ENCODE measurements around the gene BST2. TPM values are rescaled to one million over a fixed set of nuclear protein-coding genes. Genes with fewer than 3 reads are reported as not detected.
A peak's percentile ranks its signal among the peaks of the same experiment; 100 is the strongest.

BST2 gene
- total and polyA plus RNA-seq, 2 of the 8 experiments (the other 6 are each of a cell fraction or from before 2014, with no cell fraction given), result 18.1 to 72.8 TPM

GRCh38 chr19:17385878-17386611, 19.4 kb downstream of the BST2 start:
- Histone ChIP-seq H3K79me2 (ENCODE audit: control insufficient read depth in 1 of 2, insufficient read depth in 2 of 2, low read length in 2 of 2) (no peaks in the 10 kb centered on the region), H3K9me3 (ENCODE audit: insufficient read depth in 2 of 2, low read depth in 1 of 2, low read length in 1 of 2) (no peaks in the 10 kb centered on the region), H3K27ac (ENCODE audit: low read depth, low read length) (no peak overlapping the region), H2BK5ac (ENCODE audit: low read depth, low read length) (peak overlapping the region; percentile 52; the same call in 1 of the 2 replicates), H3K4me2 (ENCODE audit: insufficient read depth in 1 of 2, low read depth in 2 of 2, low read length in 2 of 2) (peak overlapping the region in 1 of 2 experiments; percentile 49; a peak in 3 of 4 replicates), H3K4ac (replicated peaks; ENCODE audit: insufficient read length, low read depth, low read length) (peak overlapping the region; percentile 65), H3K56ac (replicated peaks; ENCODE audit: insufficient read length, low read depth, low read length) (no peak overlapping the region), H3K4me1 (replicated peaks in 1 of 4; ENCODE audit: control insufficient read depth in 3 of 4, insufficient read depth in 4 of 4, low read length in 3 of 4) (peaks cover 0 to 5% (median 3%) of the 10 kb centered on the region in 4 experiments; a peak in 5 of 7 replicates), H2AFZ (ENCODE audit: low read length) (peak overlapping the region; percentile 55; the same call in 1 of the 2 replicates), H2BK120ac (replicated peaks; ENCODE audit: low read depth, low read length) (no peak overlapping the region), H3K27me3 (replicated peaks in 1 of 4; ENCODE audit: control insufficient read depth in 3 of 4, extremely low read depth in 1 of 4, insufficient read depth in 3 of 4, low read length in 3 of 4) (peaks cover 0 to 5% (median 0%) of the 10 kb centered on the region in 4 experiments; a peak in 2 of 7 replicates), H3K18ac (ENCODE audit: extremely low read depth, low read length) (no peak overlapping the region; the same call in 1 of the 2 replicates), H3K4me3 (ENCODE audit: extremely low read depth in 1 of 4, insufficient read depth in 2 of 4, low read depth in 3 of 4, low read length in 4 of 4) (no peak overlapping the region), H2AK5ac (ENCODE audit: low read depth, low read length) (no peak overlapping the region; the same call in 1 of the 2 replicates), H3K9ac (replicated peaks in 1 of 4; ENCODE audit: extremely low read depth in 1 of 4, low read depth in 3 of 4, low read length in 3 of 4) (no peak overlapping the region; a peak in 1 of 7 replicates), H3K14ac (ENCODE audit: insufficient read length) (no peak overlapping the region), H4K91ac (replicated peaks; ENCODE audit: insufficient read length, low read length) (peak overlapping the region; percentile 91), H4K5ac (ENCODE audit: insufficient read length, low read depth, low read length) (peak overlapping the region; percentile 13), H3K36me3 (ENCODE audit: control insufficient read depth in 2 of 4, insufficient read depth in 4 of 4, low read length in 3 of 4) (no peaks in the 10 kb centered on the region), H4K20me1 (replicated peaks in 1 of 2; ENCODE audit: control insufficient read depth in 1 of 2, insufficient read depth in 2 of 2, low read length in 2 of 2) (no peaks in the 10 kb centered on the region), H3K79me1 (ENCODE audit: low read depth, low read length) (no peaks in the 10 kb centered on the region), H3K23ac (ENCODE audit: insufficient read length) (no peak overlapping the region), H2BK20ac (ENCODE audit: low read length) (0 out of 2 replicates have a peak overlapping the region, but pooled peaks have one; percentile 13), H2BK12ac (ENCODE audit: low read depth, low read length) (peak overlapping the region; percentile 87; the same call in 1 of the 2 replicates), H3K23me2 (ENCODE audit: low read depth, low read length) (peaks cover 5% of the 10 kb centered on the region; the same call in 1 of the 2 replicates), H2BK15ac (ENCODE audit: low read length) (peak overlapping the region; percentile 72; the same call in 1 of the 2 replicates), H4K8ac (ENCODE audit: extremely low read depth, insufficient read depth, low read length) (no peak overlapping the region)
- CTCF ChIA-PET (ENCODE audit: partially characterized antibody), result interaction anchor here (0.6 to 13.5 kb wide), 30 partner anchors 8 to 390 kb away, joined by 3 to 153 read pairs (median 4); partner anchors contain the start of genes ANO8, CCDC194 and MRPL34
- POLR2A ChIA-PET (ENCODE audit: partially characterized antibody), result interaction anchor here (0.7 to 2.0 kb wide), 8 partner anchors 9 to 80 kb away, joined by 3 to 6 read pairs (median 4); partner anchors contain the start of genes BST2, MRPL34 and PLVAP
- peak in 1 of 2 experiments; percentile 92 for DNase-seq (ENCODE audit: low read depth in 1 of 2, low spot score in 2 of 2)
- WGBS, 2 experiments (ENCODE audit: extremely low coverage in 1 of 2, insufficient coverage in 1 of 2, insufficient read length in 1 of 2, insufficient replicate concordance in 2 of 2, low coverage in 1 of 2, low lambda C conversion rate in 2 of 2, missing lambda C conversion rate in 1 of 2), result 45% methylated on average over 20 of the region's 20 CpGs; no CpG with 5 or more reads in 1 of the 2 experiments
- FAIRE-seq, result no peak
- peak; percentile 59; the same call in 1 of the 2 replicates for TF ChIP-seq GABPA (IDR thresholded peaks at IDR 0.05; ENCODE audit: borderline replicate concordance, insufficient read depth, low read length)
- TF ChIP-seq RAD21 (IDR thresholded peaks at IDR 0.05 in 1 of 2, conservative IDR thresholded peaks at IDR 0.05 in 1 of 2; ENCODE audit: low read depth in 2 of 2, low read length in 2 of 2), result peak; percentile 86 to 93
- TF ChIP-seq POLR2AphosphoS5 (IDR thresholded peaks at IDR 0.05; ENCODE audit: low read depth, low read length), result no peak
- no peak for TF ChIP-seq HDAC6 (IDR thresholded peaks at IDR 0.05; ENCODE audit: low read depth, low read length)
- TF ChIP-seq, protein P1, sequence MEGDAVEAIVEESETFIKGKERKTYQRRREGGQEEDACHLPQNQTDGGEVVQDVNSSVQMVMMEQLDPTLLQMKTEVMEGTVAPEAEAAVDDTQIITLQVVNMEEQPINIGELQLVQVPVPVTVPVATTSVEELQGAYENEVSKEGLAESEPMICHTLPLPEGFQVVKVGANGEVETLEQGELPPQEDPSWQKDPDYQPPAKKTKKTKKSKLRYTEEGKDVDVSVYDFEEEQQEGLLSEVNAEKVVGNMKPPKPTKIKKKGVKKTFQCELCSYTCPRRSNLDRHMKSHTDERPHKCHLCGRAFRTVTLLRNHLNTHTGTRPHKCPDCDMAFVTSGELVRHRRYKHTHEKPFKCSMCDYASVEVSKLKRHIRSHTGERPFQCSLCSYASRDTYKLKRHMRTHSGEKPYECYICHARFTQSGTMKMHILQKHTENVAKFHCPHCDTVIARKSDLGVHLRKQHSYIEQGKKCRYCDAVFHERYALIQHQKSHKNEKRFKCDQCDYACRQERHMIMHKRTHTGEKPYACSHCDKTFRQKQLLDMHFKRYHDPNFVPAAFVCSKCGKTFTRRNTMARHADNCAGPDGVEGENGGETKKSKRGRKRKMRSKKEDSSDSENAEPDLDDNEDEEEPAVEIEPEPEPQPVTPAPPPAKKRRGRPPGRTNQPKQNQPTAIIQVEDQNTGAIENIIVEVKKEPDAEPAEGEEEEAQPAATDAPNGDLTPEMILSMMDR (IDR thresholded peaks at IDR 0.05; ENCODE audit: control extremely low read depth in 1 of 3, insufficient read depth in 1 of 3, low read depth in 1 of 3, low read length in 3 of 3), result peak; percentile 95 to 98 (median 98)
- no peak for TF ChIP-seq SIRT6 (IDR thresholded peaks at IDR 0.05; ENCODE audit: low read length)

All from H1 (cell line).